GM18519 (cell line): ENCODE data around the gene ENPP7.

Source experiments
- ATAC-seq: cut with Tn5 transposase; IDR thresholded peaks from one replicate; pipeline ENCODE4 v1.9.1; 2021; ENCODE audit warnings: mild to moderate bottlenecking, moderate library complexity; ENCODE audit not compliant: unreplicated experiment, low FRiP score

ENPP7 gene

GRCh38 chr17:79702034-79702433, 28.7 kb upstream of the ENPP7 start:
- ATAC-seq = no peak

- no peak for ATAC-seq
Measured at GRCh38 chr17:79702550-79703236, 28.1 kb upstream of the ENPP7 start.

GRCh38 chr17:79704691-79705090, 26.1 kb upstream of the ENPP7 start:
- ATAC-seq = no peak

GRCh38 chr17:79705674-79706073, 25.1 kb upstream of the ENPP7 start:
- no peak for ATAC-seq

- no peak for ATAC-seq
Measured at GRCh38 chr17:79706931-79707850, 23.6 kb upstream of the ENPP7 start.

- ATAC-seq = no peak
Measured at GRCh38 chr17:79707931-79708891, 22.5 kb upstream of the ENPP7 start.

- ATAC-seq = no peak
Measured at GRCh38 chr17:79711715-79712305, 18.9 kb upstream of the ENPP7 start.

GRCh38 chr17:79713391-79713790, 17.4 kb upstream of the ENPP7 start:
- ATAC-seq = no peak

- ATAC-seq = no peak
Measured at GRCh38 chr17:79714176-79715097, 16.3 kb upstream of the ENPP7 start.

GRCh38 chr17:79715098-79715942, 15.4 kb upstream of the ENPP7 start:
- no peak for ATAC-seq

GRCh38 chr17:79715943-79716797, 14.6 kb upstream of the ENPP7 start:
- ATAC-seq = no peak

- ATAC-seq = no peak
Measured at GRCh38 chr17:79720705-79721292, 9.9 kb upstream of the ENPP7 start.

GRCh38 chr17:79721993-79722671, 8.6 kb upstream of the ENPP7 start:
- no peak for ATAC-seq

GRCh38 chr17:79722787-79723186, 8.0 kb upstream of the ENPP7 start:
- ATAC-seq = no peak

- ATAC-seq = no peak
Measured at GRCh38 chr17:79728169-79728907, 2.4 kb upstream of the ENPP7 start.
